Measurements from ENCODE around the gene ADA.

Gene ADA

GRCh38 chr20:44646023-44646640, 5.4 kb downstream of the ADA start:
- no peak overlapping the region for H3K4me3 ChIP-seq (ENCODE audit: low read depth, low read length)

- no peak overlapping the region for H3K4me3 ChIP-seq (ENCODE audit: low read depth, low read length)
Measured at GRCh38 chr20:44644667-44645131, 6.8 kb downstream of the ADA start.

GRCh38 chr20:44644230-44644617, 7.3 kb downstream of the ADA start:
- H3K4me3 ChIP-seq (ENCODE audit: low read depth, low read length) = no peak overlapping the region

GRCh38 chr20:44643596-44644229, 7.8 kb downstream of the ADA start:
- no peak overlapping the region for H3K4me3 ChIP-seq (ENCODE audit: low read depth, low read length)

- no peak overlapping the region for H3K4me3 ChIP-seq (ENCODE audit: low read depth, low read length)
Measured at GRCh38 chr20:44643154-44643519, 8.4 kb downstream of the ADA start.

- H3K4me3 ChIP-seq (ENCODE audit: low read depth, low read length) = no peak overlapping the region
Measured at GRCh38 chr20:44642203-44643153, 9.0 kb downstream of the ADA start.

- H3K4me3 ChIP-seq (ENCODE audit: low read depth, low read length) = no peak overlapping the region
Measured at GRCh38 chr20:44641325-44641724, 10.2 kb downstream of the ADA start.

GRCh38 chr20:44640522-44640921, 11.0 kb downstream of the ADA start:
- H3K4me3 ChIP-seq (ENCODE audit: low read depth, low read length) = no peak overlapping the region

- H3K4me3 ChIP-seq (ENCODE audit: low read depth, low read length) = no peak overlapping the region
Measured at GRCh38 chr20:44637522-44638372, 13.8 kb downstream of the ADA start.

GRCh38 chr20:44637042-44637441, 14.5 kb downstream of the ADA start:
- H3K4me3 ChIP-seq (ENCODE audit: low read depth, low read length) = no peak overlapping the region

GRCh38 chr20:44635877-44636276, 15.6 kb downstream of the ADA start:
- no peak overlapping the region for H3K4me3 ChIP-seq (ENCODE audit: low read depth, low read length)

GRCh38 chr20:44633872-44634600, 17.5 kb downstream of the ADA start:
- H3K4me3 ChIP-seq (ENCODE audit: low read depth, low read length) = no peak overlapping the region

GRCh38 chr20:44633187-44633810, 18.2 kb downstream of the ADA start:
- H3K4me3 ChIP-seq (ENCODE audit: low read depth, low read length) = no peak overlapping the region

- no peak overlapping the region for H3K4me3 ChIP-seq (ENCODE audit: low read depth, low read length)
Measured at GRCh38 chr20:44632103-44632752, 19.3 kb downstream of the ADA start.

- no peak overlapping the region for H3K4me3 ChIP-seq (ENCODE audit: low read depth, low read length)
Measured at GRCh38 chr20:44630297-44630696, 21.2 kb downstream of the ADA start.

GRCh38 chr20:44629542-44629941, 22.0 kb downstream of the ADA start:
- no peak overlapping the region for H3K4me3 ChIP-seq (ENCODE audit: low read depth, low read length)

- H3K4me3 ChIP-seq (ENCODE audit: low read depth, low read length) = no peak overlapping the region
Measured at GRCh38 chr20:44629017-44629385, 22.5 kb downstream of the ADA start.

- H3K4me3 ChIP-seq (ENCODE audit: low read depth, low read length) = no peak overlapping the region
Measured at GRCh38 chr20:44627364-44628010, 24.0 kb downstream of the ADA start.

- H3K4me3 ChIP-seq (ENCODE audit: low read depth, low read length) = no peak overlapping the region
Measured at GRCh38 chr20:44626278-44626677, 25.2 kb downstream of the ADA start.

All from iPS-11a (cell line).